ES-I3 (cell line): ENCODE results near the gene THSD4.

ENCODE experiments used
- H3K36me3 ChIP-seq: 2 replicates; pipeline ENCODE4 v1.6.1; 2013; ENCODE audit warnings: mild to moderate bottlenecking, low read length, control low read depth, moderate library complexity; ENCODE audit not compliant: insufficient read depth
- H3K4me1 ChIP-seq: 2 replicates; pipeline ENCODE4 v1.6.1; 2013; ENCODE audit warnings: mild to moderate bottlenecking, control low read depth, low read length; ENCODE audit not compliant: insufficient read depth
- H3K9ac ChIP-seq: 2 replicates; pipeline ENCODE4 v1.6.1; 2013; ENCODE audit warnings: low read depth, mild to moderate bottlenecking, low read length, moderate library complexity
- H3K9me3 ChIP-seq: 2 replicates; pipeline ENCODE4 v1.6.1; 2013; ENCODE audit warnings: mild to moderate bottlenecking, low read length, moderate library complexity; ENCODE audit not compliant: control insufficient read depth, insufficient read depth

The THSD4 gene

GRCh38 chr15:71279757-71280141, 164.5 kb downstream of the THSD4 start:
- Histone ChIP-seq H3K9ac (no peak overlapping the region), H3K4me1 (peaks cover 19% of the 10 kb centered on the region), H3K9me3 (no peaks in the 10 kb centered on the region), H3K36me3 (no peaks in the 10 kb centered on the region)

GRCh38 chr15:71280206-71280605, 164.9 kb downstream of the THSD4 start:
- H3K4me1 ChIP-seq, result peaks cover 19% of the 10 kb centered on the region
- no peak overlapping the region for H3K9ac ChIP-seq
- no peaks in the 10 kb centered on the region for H3K9me3 ChIP-seq
- no peaks in the 10 kb centered on the region for H3K36me3 ChIP-seq

GRCh38 chr15:71281256-71281655, 166.0 kb downstream of the THSD4 start:
- Histone ChIP-seq H3K9me3 (no peaks in the 10 kb centered on the region), H3K36me3 (no peaks in the 10 kb centered on the region), H3K9ac (no peak overlapping the region), H3K4me1 (peaks cover 8% of the 10 kb centered on the region)

- Histone ChIP-seq H3K9ac (no peak overlapping the region), H3K4me1 (peaks cover 7% of the 10 kb centered on the region; the same call in 1 of the 2 replicates), H3K9me3 (no peaks in the 10 kb centered on the region), H3K36me3 (no peaks in the 10 kb centered on the region)
These were observed 166.8 kb downstream of the THSD4 start for GRCh38 chr15:71282076-71282475.

- H3K36me3 ChIP-seq, result no peaks in the 10 kb centered on the region
- no peaks in the 10 kb centered on the region for H3K4me1 ChIP-seq
- H3K9ac ChIP-seq, result no peak overlapping the region
- 0 out of 2 replicates have a peak, but pooled peaks cover 2% of the 10 kb centered on the region for H3K9me3 ChIP-seq
These were observed 173.2 kb downstream of the THSD4 start for GRCh38 chr15:71288348-71288955.

GRCh38 chr15:71290002-71290401, 174.7 kb downstream of the THSD4 start:
- Histone ChIP-seq H3K4me1 (no peaks in the 10 kb centered on the region; the same call in 1 of the 2 replicates), H3K36me3 (no peaks in the 10 kb centered on the region), H3K9me3 (0 out of 2 replicates have a peak, but pooled peaks cover 2% of the 10 kb centered on the region), H3K9ac (no peak overlapping the region)

GRCh38 chr15:71290881-71291635, 175.8 kb downstream of the THSD4 start:
- Histone ChIP-seq H3K36me3 (no peaks in the 10 kb centered on the region), H3K9ac (no peak overlapping the region), H3K9me3 (0 out of 2 replicates have a peak, but pooled peaks cover 2% of the 10 kb centered on the region), H3K4me1 (no peaks in the 10 kb centered on the region; the same call in 1 of the 2 replicates)

GRCh38 chr15:71291723-71292122, 176.5 kb downstream of the THSD4 start:
- no peaks in the 10 kb centered on the region; the same call in 1 of the 2 replicates for H3K4me1 ChIP-seq
- no peaks in the 10 kb centered on the region for H3K36me3 ChIP-seq
- no peak overlapping the region for H3K9ac ChIP-seq
- 0 out of 2 replicates have a peak, but pooled peaks cover 2% of the 10 kb centered on the region for H3K9me3 ChIP-seq

GRCh38 chr15:71293723-71294122, 178.5 kb downstream of the THSD4 start:
- Histone ChIP-seq H3K36me3 (no peaks in the 10 kb centered on the region), H3K9ac (no peak overlapping the region), H3K9me3 (0 out of 2 replicates have a peak, but pooled peaks cover 2% of the 10 kb centered on the region), H3K4me1 (no peaks in the 10 kb centered on the region; the same call in 1 of the 2 replicates)

GRCh38 chr15:71294251-71294910, 179.1 kb downstream of the THSD4 start:
- Histone ChIP-seq H3K4me1 (no peaks in the 10 kb centered on the region; the same call in 1 of the 2 replicates), H3K9ac (no peak overlapping the region), H3K9me3 (0 out of 2 replicates have a peak, but pooled peaks cover 2% of the 10 kb centered on the region), H3K36me3 (no peaks in the 10 kb centered on the region)

GRCh38 chr15:71294911-71295602, 179.8 kb downstream of the THSD4 start:
- Histone ChIP-seq H3K36me3 (no peaks in the 10 kb centered on the region), H3K9me3 (0 out of 2 replicates have a peak, but pooled peaks cover 2% of the 10 kb centered on the region), H3K9ac (no peak overlapping the region), H3K4me1 (no peaks in the 10 kb centered on the region; the same call in 1 of the 2 replicates)

- Histone ChIP-seq H3K4me1 (no peaks in the 10 kb centered on the region; the same call in 1 of the 2 replicates), H3K9me3 (0 out of 2 replicates have a peak, but pooled peaks cover 2% of the 10 kb centered on the region), H3K9ac (no peak overlapping the region), H3K36me3 (no peaks in the 10 kb centered on the region)
These were observed 180.5 kb downstream of the THSD4 start for GRCh38 chr15:71295603-71296314.

GRCh38 chr15:71296315-71296679, 181.0 kb downstream of the THSD4 start:
- Histone ChIP-seq H3K9me3 (0 out of 2 replicates have a peak, but pooled peaks cover 2% of the 10 kb centered on the region), H3K36me3 (no peaks in the 10 kb centered on the region), H3K9ac (no peak overlapping the region), H3K4me1 (no peaks in the 10 kb centered on the region; the same call in 1 of the 2 replicates)
